ENCODE results near the gene CAB39. TPM values are rescaled to one million over a fixed set of nuclear protein-coding genes. Genes with fewer than 3 reads are reported as not detected.

The CAB39 gene
- total RNA-seq, 1 donor: 68.5 TPM

DNA sequence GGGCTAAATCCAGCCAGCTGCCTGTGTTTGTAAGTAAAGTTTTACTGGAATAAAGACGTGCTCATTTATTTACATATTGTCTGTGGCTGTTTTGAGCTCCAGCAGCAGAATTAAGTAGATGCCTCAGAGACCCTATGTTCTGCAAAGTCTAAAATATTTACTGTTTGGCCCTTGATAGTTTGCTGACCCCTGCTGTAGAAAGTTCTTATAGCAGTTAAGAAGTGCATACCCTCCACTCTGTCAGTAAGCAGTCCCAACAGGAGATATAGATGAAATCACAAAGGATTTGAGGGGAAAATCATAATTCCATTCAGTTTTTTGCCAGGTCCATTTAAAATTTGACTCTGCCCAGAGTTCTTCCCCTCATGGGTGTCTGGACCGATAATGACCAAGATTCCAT is 102.0 kb downstream of the CAB39 start:
- TF ChIP-seq, protein P1, sequence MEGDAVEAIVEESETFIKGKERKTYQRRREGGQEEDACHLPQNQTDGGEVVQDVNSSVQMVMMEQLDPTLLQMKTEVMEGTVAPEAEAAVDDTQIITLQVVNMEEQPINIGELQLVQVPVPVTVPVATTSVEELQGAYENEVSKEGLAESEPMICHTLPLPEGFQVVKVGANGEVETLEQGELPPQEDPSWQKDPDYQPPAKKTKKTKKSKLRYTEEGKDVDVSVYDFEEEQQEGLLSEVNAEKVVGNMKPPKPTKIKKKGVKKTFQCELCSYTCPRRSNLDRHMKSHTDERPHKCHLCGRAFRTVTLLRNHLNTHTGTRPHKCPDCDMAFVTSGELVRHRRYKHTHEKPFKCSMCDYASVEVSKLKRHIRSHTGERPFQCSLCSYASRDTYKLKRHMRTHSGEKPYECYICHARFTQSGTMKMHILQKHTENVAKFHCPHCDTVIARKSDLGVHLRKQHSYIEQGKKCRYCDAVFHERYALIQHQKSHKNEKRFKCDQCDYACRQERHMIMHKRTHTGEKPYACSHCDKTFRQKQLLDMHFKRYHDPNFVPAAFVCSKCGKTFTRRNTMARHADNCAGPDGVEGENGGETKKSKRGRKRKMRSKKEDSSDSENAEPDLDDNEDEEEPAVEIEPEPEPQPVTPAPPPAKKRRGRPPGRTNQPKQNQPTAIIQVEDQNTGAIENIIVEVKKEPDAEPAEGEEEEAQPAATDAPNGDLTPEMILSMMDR (IDR thresholded peaks at IDR 0.05; ENCODE audit: insufficient read depth, low read length): peak; percentile 50

DNA sequence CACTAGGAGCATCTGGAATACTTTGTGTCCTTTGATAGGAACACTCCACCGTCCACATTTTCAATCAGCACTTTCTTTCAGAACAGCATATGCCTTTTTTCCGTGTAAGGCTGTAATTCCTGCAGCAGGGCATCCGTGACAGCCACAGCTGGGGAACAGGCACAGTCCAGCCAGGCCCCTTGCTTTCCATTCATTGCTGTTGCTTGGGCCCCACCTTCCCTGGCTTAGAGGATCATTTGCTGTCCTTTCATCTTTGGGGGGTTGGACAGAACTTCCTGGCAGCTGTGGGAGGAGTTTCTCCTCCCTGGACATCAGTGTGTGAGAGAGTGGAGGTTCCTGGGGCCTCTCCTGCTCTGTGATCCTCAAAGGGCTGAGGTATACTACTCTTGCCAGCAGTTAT is 102.4 kb downstream of the CAB39 start:
- DNase-seq (ENCODE audit: low read depth): no peak
- TF ChIP-seq, protein P1 (IDR thresholded peaks at IDR 0.05; ENCODE audit: insufficient read depth, low read length): no peak
- H3K4me3 ChIP-seq (ENCODE audit: low read depth, low read length): no peak overlapping the region

More for the DNA sequence above, 102.0 kb downstream of the CAB39 start:
- H3K4me3 ChIP-seq (ENCODE audit: low read depth, low read length): no peak overlapping the region
- peak; percentile 26 for DNase-seq (ENCODE audit: low read depth)

DNA sequence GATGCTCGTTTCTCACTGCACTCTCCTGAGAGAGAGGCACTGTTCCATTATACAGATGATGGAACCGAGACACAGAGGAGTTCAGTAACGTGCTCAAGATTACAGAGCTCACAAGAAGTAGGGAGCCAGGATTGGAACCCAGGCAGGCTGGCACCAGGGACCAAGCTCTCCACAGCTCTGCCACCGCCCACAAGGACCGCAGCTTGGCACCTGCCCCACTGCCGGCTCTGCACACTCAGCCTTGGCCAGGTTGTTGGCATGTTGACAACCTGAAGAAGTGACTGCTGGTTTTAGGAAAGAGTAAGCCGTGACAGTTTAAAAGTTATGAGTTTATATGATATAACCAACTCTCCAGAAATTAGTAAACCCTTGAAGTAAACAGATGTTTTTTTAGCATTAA is 104.1 kb downstream of the CAB39 start:
- TF ChIP-seq, protein P1 (IDR thresholded peaks at IDR 0.05; ENCODE audit: insufficient read depth, low read length): no peak
- H3K4me3 ChIP-seq (ENCODE audit: low read depth, low read length): no peak overlapping the region
- DNase-seq (ENCODE audit: low read depth): no peak

DNA sequence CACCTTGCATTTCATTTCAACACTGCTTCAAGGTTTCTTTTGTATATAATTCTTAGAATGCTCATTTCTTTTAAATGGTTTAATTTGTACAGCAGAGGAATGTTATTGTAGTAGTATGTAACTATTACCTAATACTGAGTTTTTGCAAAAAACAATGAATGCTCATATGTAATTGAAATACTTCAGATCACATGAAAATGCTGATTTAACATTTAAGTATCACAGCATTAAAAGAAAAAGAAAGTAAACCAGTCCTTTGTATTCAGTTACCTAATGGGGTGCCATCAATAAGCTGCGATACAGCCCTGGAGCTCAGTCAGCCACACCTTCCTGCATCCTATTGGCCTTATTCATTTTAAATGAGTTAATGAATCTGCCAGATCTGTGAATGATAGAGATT is 106.8 kb downstream of the CAB39 start:
- TF ChIP-seq, protein P1 (IDR thresholded peaks at IDR 0.05; ENCODE audit: insufficient read depth, low read length): no peak
- no peak overlapping the region for H3K4me3 ChIP-seq (ENCODE audit: low read depth, low read length)
- DNase-seq (ENCODE audit: low read depth): no peak

DNA sequence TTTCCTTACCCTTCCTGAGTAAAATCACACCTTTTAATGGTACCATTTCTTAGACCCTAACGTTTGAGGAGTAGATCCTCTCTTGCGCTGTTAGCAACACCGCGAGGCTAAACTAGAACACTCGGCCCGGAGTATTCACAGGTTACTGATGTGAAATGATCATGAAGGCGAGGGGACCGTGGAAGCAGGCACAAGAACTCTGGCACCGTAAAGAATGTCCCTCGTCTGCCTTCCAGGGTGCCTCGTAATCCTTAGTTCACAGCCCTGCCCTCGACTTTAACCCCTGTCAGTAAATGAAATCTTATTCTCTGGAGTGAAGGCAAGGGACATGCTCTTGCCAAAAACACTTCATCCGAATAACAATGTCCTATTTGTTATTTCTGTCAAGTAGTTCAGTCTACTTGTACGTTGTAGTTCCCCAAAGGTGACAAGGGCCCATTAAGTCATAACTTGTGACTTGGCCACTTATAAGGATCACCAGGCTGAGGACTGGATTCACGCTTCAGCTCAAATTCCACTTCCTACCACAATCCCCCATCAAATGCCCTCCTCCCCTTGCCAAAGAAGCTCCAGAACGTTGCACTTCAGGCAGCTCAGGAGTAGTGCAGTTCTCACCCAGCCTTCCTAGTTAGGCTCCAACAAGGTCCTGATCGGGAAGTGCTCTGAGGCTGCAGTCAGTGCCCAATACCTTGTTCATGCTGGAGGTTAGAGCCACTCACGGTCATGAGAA is 108.8 kb downstream of the CAB39 start:
- H3K4me3 ChIP-seq (ENCODE audit: low read depth, low read length): no peak overlapping the region
- no peak for DNase-seq (ENCODE audit: low read depth)
- TF ChIP-seq, protein P1 (IDR thresholded peaks at IDR 0.05; ENCODE audit: insufficient read depth, low read length): no peak

DNA sequence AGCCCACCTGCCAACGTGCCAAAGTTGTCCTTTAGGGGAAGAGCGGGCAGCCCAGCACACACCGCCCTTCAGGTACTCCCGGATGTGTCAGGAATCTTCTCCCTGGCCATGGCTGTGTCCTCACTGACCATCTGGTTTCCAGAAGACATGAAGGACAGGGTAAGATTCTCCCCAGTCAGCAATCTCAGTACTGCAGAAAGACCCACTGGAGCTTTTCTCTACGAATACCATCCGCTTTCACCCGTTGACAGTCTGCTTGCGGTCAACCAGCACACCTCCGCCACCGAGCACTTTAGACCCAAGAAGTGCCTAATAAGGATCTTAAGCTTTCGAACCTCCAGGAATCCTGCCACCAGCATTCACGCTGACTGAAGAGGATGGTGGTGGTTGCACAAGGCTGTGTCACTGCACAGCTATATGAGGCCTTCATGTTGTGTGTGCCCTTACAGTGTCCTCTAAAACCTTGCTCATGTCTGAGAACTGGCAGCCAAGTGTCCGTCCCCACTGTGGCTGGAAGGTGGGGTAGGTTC is 109.4 kb downstream of the CAB39 start:
- TF ChIP-seq, protein P1 (IDR thresholded peaks at IDR 0.05; ENCODE audit: insufficient read depth, low read length): no peak
- H3K4me3 ChIP-seq (ENCODE audit: low read depth, low read length): no peak overlapping the region
- no peak for DNase-seq (ENCODE audit: low read depth)
